GM23248 (cell line): ENCODE results near the gene L3HYPDH.

ENCODE experiments used
- EZH2 ChIP-seq: fragments of 200-600 bp; sonication (generic); IDR thresholded peaks from 2 replicates; pipeline ENCODE4 v1.6.1; 2018; ENCODE audit warnings: antibody characterized with exemption, mild to moderate bottlenecking; ENCODE audit not compliant: insufficient read depth, poor library complexity, severe bottlenecking
- EZH2phosphoT487 ChIP-seq: fragments of 200-600 bp; sonication (generic); IDR thresholded peaks from 2 replicates; pipeline ENCODE4 v1.6.1; 2018; ENCODE audit warnings: antibody characterized with exemption, moderate library complexity, mild to moderate bottlenecking, low read depth; ENCODE audit not compliant: insufficient read depth

- TF ChIP-seq EZH2 (no peak), EZH2phosphoT487 (no peak)
Measured at GRCh38 chr14:59492384-59492783, 8.2 kb upstream of the L3HYPDH start.
